SKM-1 (cell line): ENCODE measurements around the gene DAND5.

Source experiments
- DNase-seq: peaks from one replicate; lab custom pipeline; 2025; ENCODE audit not compliant: unreplicated experiment; lab: John Stamatoyannopoulos, UW

DAND5 gene

GRCh38 chr19:13022111-13022858, 52.9 kb downstream of the DAND5 start:
- DNase-seq, result no peak

- DNase-seq, result no peak
These were observed 53.7 kb downstream of the DAND5 start for GRCh38 chr19:13022859-13023636.

DNA sequence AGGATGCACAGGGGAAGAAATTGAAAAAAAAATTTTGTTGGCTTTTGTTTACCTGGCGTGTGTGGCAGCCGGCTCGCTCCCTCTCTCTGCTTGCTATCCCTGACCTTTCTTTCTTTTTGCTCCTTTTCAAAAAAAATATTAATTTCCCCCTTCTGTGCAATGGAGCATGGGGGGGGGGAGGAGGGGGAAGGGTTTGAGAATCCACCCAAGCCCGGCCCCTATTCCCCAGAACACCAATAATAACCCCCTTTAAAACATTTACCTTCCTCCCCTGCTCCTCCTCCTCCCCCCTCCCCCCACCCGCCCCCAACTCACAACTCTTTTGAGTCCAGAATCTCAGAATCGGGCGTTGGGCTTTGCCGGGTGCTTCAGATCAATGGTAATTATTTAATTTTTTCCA, 54.3 kb downstream of the DAND5 start:
- DNase-seq, result no peak
